AML-193 (cell line): ENCODE results near the gene ZNF550.

Source experiments
- DNase-seq, 2 experiments: peaks; one replicate each; lab custom pipeline; 2025; lab: John Stamatoyannopoulos, UW

ZNF550 gene

DNA sequence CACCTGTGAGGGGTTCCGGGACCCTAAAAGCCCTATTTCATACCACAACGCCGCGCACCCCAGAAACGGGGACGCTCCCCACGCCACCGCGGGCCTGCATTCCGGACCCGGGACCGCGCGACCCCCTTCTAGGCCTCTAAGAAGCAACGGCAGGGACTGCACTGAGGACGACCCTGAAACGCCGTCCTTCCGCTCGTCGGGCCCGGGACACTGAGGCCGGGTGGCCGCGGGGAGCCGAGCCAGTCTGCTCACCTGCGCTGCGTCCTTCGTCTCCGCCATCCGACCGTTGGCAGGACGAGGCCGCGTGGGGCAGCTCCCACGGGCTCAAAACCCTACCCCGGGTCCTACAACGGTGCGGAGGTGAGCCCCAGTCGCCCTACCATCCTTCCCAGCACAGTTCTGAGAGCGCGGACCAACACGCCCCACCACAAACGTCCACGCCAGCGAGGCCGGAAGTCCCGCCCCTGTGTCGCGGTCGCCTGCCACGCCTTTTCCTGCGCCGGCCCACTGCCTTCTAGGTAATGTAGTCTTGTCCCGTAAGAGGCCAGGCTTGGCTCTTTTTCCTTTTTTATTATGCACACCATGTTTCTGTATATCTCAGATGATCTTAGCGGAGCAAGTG is at the start of gene ZNF550:
ZNF550 (minus strand) TSS at position 460 of the 622 bp plus-strand sequence; CDS start at position 279, 181 bp downstream.
- DNase-seq, result peak; percentile 72 to 79

DNA sequence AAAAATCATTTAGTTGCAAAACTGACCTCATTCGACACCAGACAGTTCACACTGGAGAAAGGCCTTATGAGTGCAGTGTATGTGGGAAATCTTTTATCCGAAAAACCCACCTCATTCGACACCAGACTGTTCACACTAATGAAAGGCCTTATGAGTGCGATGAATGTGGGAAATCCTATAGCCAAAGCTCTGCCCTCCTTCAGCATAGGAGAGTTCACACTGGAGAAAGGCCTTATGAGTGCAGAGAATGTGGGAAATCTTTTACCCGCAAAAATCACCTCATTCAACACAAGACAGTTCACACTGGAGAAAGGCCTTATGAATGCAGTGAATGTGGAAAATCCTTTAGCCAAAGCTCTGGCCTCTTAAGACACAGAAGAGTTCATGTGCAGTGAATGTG is 47.3 kb upstream of the ZNF550 start:
- DNase-seq, result no peak

DNA sequence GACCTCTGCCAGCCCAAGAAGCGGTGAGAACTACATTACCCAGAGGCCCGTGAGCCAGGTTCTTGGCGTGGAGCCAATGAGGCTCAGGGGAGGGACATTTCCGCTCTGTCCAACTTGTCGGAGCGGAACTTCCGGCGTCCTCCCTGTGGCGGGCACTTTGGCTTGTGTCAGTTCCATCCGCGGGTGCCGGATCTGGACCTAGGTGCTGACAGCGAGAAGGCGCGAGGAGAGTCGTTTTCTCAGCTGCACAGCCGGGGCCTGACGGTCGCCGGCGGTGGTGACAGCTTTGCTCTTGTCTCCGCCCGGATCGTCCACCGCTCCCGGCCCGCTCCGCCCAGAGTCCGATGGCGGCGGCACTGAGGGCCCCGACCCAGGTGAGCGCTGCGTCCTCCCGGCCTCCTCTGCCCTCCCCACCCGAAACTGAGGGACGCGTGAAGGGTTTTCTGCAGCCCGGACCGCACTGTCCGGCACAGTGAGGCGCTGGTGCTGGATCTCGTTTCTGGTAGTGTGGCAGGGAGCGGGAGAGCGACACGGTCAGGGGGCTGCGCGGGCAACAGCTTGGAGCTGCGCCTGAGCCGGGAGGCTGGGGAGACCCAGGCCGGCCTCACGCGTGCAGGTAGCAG is 40.2 kb upstream of the ZNF550 start, which contains the start of gene ZNF530:
ZNF530 (plus strand) TSS at position 125 of the 623 bp plus-strand sequence. CDS start 4,461 bp downstream, outside the sequence.
- DNase-seq, result peak; percentile 81 to 82

DNA sequence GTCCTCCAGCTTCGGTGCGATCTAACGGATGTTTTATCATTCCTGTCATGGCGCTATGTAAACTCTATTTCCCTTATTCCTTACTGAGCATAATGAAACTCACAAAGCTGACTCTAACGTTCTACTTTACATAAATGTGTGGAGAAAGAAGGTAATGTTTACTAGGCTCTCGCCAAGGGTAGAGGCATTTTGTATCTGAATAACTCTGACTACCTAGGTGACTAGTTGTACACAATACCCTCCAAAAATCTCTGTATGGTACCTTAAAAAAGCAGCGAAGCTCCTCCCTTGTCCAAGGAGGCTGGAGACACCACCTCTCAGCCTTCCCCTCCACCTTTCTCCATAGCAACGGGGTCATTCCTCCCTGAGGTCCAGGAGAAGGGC is 39.7 kb upstream of the ZNF550 start:
- no peak for DNase-seq

DNA sequence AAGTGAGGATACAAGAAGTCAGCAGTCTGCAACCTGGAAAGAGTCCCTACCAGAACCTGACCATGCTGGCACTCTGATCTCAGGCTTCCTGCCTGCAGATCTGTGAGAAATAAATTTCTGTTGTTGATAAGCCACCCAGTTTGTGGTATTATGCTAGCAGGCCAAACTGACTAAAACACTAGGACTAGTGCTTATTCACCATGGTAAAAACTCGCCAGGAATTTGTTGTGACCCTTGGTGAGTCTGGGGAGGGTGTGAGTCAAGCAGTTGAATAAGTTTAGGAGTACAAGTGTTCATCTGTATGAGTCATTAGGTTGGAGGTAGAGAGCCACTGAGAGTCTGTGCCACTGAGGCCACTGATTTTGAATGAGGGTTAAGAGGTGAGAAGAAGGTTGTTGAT is 27.9 kb upstream of the ZNF550 start:
- no peak for DNase-seq

DNA sequence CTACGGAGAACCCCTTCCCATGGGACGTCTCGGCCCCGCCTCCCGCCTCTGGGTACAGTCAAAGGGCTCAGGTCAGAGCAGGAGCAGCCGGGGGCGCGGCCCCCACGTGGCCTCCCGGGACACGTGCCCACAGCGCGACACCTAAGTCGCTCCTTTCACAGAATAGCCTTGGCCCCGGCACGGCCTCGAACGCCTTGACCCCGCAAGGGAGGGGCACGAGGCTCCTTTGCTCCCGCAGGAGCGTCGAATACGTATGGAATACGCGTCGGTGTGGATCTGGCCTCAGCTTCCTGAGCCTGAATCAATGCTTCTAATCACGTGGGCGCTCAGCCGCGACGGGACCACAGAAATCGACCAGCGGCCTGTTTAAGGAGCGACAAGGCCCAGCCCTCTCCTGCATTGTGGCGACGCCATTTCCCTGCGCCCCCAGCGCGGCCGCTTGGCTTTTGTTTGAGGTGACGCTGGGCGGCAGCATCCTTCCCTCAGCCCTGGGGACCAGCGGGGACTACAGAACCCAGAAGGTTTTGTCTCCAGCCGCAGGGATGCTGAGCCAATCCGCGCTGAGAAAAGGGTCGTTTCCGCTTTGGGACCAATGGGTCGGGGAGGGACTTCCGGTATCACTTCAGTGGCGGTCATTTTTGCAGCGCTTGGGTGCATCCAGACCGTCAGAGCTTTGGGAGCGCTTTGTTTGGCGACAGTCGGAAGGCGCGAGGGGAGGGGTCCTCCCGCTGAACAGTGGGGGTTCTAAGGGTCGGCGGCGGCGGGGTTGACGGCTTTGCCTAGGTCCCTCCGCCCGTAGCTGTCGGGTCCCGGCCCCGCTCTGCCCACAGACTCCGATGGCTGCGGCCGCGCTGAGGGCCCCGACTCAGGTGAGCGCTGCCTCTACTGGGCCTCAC is 24.1 kb upstream of the ZNF550 start, which contains the start of gene ZIK1:
ZIK1 (plus strand) TSS at position 625 of the 896 bp plus-strand sequence; CDS start at position 837, 212 bp downstream.
- no peak for DNase-seq

DNA sequence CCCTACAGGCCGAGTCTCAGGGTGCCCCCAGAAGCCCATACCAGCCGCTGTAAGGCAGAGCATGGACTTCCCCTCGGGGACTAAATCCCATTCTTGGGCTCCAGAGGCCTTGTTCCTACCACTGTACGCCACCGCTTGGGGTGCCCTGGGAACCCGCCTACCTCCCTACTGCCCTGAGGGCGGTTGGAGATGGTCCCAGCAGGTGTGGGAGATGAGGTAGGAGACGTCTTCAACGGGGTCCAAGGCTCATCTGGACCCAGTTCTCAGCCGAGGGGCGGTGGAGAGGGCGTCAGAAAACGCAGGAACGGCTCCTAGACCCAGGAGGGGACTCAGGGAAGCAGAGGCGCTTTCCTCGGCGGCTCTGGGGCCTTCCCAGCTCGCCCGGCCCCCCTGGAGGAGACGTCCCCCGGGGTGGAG is 23.4 kb upstream of the ZNF550 start:
- DNase-seq, result no peak

DNA sequence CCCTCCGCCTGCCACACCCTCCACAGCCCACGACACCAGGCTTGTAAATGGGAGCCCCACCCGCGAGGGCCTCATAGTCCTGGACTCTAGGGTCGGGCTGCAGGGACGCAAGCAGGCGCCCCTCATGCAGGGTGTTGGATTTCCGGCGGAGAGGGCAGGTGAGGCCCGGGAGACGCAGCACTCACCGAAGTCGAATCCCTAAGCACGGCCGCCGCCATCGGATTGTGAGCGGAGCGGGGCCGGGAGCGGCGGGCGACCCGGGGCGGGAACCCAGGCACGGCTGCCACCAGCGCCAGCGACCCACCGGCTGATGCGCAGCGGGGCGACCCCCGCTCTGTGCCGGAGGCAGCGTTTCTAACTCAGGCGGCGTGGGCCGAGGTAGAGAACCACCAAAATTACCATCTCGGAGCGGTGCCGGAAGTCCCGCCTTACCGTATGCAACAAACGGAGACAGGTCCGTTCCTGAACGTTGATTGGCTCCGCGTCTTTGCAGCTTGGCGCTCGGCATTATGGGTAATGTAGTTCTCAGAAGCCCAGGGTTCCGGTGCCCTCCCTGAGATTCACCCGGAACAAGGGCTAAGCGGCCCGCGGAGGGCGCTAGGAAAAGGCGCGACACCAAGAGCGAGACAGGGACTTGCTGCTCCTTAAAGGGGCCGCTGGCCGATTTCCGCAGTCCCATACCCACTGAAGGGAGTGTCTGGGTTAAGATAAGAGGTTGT is 19.0 kb upstream of the ZNF550 start, which contains the start of gene ZNF416:
ZNF416 (minus strand) TSS at position 425 of the 719 bp plus-strand sequence; CDS start at position 218, 207 bp downstream.
- DNase-seq, result peak; percentile 97 to 98

DNA sequence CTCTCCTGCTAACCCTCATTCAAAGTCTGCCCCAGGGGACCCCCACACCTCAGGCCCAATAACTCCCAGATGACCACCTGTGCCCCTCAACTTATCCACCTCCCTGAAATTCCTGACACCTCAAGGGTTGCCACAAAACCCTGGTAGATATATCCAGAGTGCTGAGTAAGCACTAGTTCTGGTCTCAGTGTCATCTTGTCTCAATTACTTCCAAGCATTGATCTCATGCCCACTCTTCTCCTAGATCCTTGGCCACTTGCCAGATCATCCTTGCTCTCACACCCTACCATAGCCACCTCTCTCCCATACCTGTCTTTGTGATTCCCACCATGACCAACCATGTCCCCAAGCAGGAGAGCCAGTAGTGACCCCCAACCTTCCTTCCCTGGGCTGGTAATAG is 17.0 kb upstream of the ZNF550 start:
- DNase-seq, result no peak

DNA sequence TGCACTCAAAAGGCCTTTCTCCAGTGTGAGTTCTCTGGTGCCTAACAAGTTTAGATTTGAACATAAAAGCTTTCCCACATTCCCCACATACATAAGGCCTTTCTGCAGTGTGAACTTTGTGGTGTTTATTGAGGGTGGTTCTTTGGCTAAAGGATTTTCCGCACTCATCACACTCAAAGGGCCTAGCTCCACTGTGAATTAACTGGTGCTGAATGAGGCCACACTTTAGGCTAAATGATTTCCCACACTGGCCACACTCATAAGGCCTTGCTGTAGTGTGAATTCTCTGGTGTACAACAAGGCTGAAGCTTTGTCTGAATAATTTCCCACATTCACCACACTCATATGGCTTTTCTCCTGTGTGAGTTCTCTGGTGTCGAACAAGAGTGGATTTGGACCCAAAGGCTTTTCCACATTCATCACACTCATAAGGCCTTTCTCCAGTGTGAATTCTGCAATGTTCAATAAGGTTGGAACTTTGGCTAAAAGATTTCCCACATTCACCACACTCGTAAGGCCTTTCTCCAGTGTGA is 12.8 kb upstream of the ZNF550 start:
- no peak for DNase-seq

DNA sequence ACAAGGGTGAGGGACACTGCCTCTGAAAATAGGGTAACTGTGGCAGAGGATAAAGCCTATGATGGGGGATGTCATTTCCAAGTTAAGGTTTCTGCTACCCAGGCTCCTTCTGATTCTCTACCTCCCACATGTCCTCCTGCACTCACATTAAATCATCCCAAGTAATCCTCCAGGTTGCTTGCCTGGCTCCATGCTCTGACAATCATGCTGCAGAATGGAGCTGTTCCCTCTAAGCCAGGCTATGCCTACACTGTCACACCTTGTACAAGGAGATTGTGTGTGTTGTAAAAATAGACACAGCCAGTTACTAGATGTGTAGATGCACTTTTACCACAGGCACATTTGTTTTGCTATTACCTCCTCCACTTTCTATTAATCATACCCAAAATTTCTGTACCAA is 11.0 kb upstream of the ZNF550 start:
- DNase-seq, result no peak

DNA sequence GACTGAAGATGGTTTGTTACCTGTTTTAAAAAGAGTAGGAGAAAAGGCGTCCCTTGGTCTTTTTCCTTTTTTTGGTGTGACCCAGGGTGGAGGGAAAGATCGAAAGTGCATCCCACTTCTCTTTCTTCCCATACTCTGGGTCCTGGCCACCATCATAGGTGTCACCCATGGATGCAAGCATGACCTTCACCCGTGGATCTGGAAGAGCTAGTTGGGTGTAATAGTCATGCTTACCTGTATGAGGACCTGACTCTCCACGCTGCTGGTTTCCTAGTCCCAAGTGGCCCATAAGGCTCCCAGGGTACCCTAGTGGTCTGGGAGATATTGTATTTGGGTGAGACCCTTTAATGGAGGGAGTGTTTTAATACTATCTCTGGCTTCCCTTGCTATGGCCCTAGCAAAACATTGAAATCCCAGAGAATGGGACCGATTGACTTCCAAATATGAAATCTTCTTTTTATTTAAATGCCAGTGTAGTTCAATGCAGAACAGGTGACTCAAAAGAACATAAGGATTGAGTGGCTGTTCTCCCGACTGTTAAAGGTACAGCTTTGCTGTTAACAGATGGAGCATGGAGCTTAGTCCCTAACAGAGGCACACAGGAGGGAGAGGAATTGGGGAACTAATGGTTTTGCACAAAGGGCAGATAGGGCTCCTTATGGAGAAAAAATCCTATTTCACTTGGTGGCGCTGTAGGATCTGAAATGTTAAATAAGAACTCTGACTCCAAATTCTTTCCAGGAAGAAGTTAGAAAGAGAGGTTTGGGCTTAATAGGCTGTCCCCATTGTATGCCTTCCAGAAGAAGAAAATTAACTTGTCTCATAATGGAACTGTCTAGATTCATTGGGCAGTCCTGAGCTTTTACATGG is 7.0 kb upstream of the ZNF550 start:
- DNase-seq, result peak; percentile 3 to 6

DNA sequence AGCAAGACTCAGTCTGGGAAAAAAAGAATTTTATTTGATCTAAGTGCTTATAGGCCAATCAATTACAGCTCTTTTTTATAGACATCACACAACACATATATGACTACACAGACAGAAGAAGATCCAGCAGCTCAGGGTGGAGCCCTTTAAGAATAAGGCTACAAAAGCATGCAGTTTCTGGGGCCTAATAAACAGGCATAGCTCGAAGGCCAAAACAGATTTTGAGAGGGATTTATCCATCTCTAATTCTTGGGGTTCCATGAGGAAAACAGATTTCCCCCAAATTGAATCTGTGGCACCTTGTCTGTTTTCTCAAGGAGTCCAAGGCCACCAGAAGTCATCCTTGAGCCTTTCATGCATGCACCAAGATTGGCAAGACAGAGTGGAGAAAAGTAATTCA is 3.9 kb upstream of the ZNF550 start:
- no peak for DNase-seq

DNA sequence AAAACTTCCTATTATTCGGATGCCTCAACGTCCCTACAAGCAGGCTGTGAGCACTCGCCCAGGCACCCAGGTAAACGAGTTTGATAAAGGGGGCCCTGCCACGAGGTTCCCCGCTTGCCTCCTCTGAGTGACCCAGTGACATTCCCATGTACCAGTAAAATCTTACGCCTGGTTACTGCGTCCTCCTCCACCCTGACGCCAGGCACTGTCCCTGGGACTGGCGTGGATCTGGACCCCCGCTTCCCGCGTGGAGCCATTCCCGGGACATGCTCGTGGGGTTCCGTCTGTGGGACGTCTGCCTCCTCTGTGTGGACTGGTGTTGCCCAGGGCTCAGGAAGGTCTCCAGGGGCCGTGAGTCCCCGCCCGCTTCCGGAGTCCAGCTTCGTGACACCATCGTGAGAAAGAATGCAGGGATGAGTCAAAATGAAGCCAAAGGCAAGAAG is 407 bp upstream of the ZNF550 start:
- DNase-seq, result no peak

DNA sequence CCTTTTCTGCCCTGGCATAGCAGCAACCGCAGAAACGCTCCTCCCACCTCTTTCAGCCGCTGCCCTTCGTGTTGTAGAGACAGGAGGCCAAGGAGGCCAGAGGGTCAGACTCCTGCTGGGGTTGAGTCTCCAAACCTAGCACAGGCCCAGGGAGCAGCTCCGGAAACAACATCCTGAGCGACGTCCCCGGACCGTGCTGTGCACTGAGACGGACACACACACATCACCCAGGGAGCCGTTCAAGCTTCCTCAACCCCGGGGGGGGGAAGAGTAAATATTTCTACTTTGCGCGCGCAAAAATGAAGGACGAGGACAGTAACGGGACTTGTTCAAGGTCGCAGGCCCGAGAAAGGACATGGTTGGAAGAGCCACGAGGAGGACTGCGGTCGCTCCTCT is 657 bp downstream of the ZNF550 start:
- peak; percentile 33 to 36 for DNase-seq

DNA sequence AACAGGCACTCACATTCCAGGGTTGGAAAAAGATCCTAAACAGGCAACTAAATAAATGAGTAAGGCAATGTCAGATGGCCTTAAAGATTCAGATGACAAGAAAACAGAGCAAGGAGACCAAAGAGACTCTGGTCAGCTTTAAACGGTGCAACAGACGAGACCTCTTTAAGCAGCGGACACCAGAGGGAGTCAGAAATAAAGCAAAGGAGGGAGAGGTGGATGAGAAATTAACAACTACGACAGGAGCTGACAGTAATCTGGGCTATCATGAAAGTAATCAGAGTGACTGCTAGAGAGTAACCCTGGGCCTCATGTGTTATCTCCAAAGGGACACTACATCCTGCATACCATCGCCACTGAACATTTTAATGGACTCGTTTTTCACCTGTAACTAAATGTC is 1.1 kb downstream of the ZNF550 start:
- DNase-seq, result peak in 1 of 2 experiments; percentile 19

DNA sequence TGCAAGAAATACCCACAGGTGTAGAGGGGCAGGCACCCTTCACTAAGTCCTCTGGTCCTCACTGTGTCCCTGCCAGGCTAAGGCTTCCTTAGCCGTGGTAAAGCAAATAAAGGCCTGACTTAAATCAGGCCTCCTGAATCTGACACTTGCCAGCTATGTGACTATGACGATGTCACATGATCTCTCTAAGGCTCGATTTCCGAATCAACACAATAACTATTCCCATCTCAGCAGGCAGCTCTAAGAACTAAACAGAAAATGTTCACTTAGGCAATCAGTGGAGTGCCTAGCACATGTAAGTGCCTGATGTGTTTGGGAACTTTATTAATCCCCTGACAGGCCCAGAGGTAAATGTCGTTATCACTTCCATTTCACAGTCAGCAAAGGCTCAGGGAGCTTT is 2.0 kb downstream of the ZNF550 start:
- DNase-seq, result no peak

DNA sequence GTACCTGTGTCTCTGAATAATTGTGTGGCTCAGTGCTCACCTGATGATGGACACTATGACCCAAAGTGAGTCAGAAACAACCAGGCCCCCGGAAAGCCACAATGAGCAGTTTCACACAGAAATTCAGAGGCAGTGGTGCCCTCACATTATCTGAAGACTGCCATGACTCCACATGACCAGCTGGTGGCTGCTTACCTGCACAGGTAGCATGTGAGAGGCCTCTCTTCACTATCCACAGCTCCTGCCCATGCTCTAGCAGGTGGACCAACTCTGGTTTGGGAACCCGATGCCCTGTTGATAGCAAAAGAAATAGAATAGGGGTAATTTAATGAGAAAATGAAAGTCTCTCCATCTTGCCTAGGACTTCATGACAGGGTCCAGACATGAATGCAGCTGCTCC is 7.2 kb downstream of the ZNF550 start:
- no peak for DNase-seq

DNA sequence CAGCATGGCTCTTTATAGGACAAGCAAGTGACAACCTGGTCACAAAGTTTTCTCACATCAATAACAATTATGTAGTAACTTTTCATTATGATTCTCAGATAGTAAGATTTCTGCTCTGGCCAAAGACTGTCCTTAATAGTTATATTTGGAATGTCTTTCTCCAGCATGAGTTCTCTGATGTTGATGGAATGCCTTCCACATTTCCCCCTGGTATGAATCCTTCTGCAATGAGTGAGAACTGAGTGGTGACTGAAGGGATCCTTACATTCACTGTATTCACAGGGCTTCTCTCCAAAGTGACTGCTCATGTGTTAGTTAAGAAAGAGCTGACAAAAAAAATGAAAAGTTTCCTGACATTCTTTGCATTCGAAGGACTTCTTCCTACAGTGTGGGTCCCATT is 13.2 kb downstream of the ZNF550 start:
- DNase-seq, result no peak

DNA sequence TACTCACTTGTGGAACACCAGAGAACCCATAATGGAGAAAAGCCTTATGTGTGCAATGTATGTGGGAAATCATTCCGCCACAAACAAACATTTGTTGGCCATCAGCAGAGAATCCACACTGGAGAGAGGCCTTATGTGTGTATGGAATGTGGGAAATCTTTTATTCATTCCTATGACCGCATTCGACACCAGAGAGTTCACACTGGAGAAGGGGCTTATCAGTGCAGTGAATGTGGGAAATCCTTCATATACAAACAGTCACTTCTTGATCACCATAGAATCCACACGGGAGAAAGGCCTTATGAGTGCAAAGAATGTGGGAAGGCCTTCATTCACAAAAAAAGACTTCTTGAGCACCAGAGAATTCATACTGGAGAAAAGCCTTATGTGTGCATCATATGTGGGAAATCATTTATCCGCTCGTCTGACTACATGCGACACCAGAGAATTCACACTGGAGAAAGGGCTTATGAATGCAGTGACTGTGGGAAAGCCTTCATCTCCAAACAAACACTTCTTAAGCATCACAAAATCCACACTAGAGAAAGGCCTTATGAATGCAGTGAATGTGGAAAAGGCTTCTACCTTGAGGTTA is 21.6 kb downstream of the ZNF550 start:
- DNase-seq, result no peak
